ENCODE results near the gene MYEF2.

GRCh38 chr15:48205981-48206380 lies 27.9 kb upstream of the MYEF2 start, which contains the start of gene SLC12A1:
- TF ChIP-seq POLR2AphosphoS5 (IDR thresholded peaks at IDR 0.05; ENCODE audit: low read depth) = no peak
- TF ChIP-seq CTCF (conservative IDR thresholded peaks at IDR 0.05; ENCODE audit: low read depth in 2 of 2) = no peak
- no peak for TF ChIP-seq ZNF114 (CRISPR knock-in tag; IDR thresholded peaks at IDR 0.05)
- TF ChIP-seq ZNF331 (CRISPR knock-in tag; IDR thresholded peaks at IDR 0.05; ENCODE audit: low read depth) = no peak
- no peak for TF ChIP-seq REST (IDR thresholded peaks at IDR 0.05; ENCODE audit: unreplicated experiment)

All from GM23338 (cell line).